ENCODE measurements around the gene IDH3G. TPM values are rescaled to one million over a fixed set of nuclear protein-coding genes. Genes with fewer than 3 reads are reported as not detected.

IDH3G gene
- total RNA-seq, 1 donor from 2014 or later = 41.9 TPM

GRCh38 chrX:153829549-153829798 lies 35.3 kb upstream of the IDH3G start:
- Histone ChIP-seq H3K27me3 (ENCODE audit: insufficient read depth, low read length) (peaks cover 3% of the 10 kb centered on the region), H3K9me3 (ENCODE audit: insufficient read depth, low read depth, low read length) (no peaks in the 10 kb centered on the region), H2AFZ (ENCODE audit: low read depth, low read length) (no peak overlapping the region), H4K20me1 (ENCODE audit: insufficient read depth, low read length) (no peaks in the 10 kb centered on the region), H3K4me1 (ENCODE audit: insufficient read depth, low read length) (peaks cover 5% of the 10 kb centered on the region), H3K9ac (ENCODE audit: low read length) (no peak overlapping the region), H3K79me2 (ENCODE audit: insufficient read depth, low read length) (no peaks in the 10 kb centered on the region), H3K4me3 (ENCODE audit: insufficient read depth, low read depth, low read length) (no peak overlapping the region), H3K27ac (ENCODE audit: low read depth, low read length) (no peak overlapping the region), H3K36me3 (ENCODE audit: insufficient read depth, low read length) (no peaks in the 10 kb centered on the region), H3K4me2 (ENCODE audit: low read length) (peak overlapping the region; percentile 62)
- no peak for TF ChIP-seq CTCF (IDR thresholded peaks at IDR 0.05; ENCODE audit: insufficient read depth, low read depth, low read length)
- TF ChIP-seq EZH2 (IDR thresholded peaks at IDR 0.05; ENCODE audit: insufficient read depth, low read length) = no peak
- no peaks in the 10 kb centered on the region for H3K36me3 Mint-ChIP-seq (ENCODE audit: low read depth, unreplicated experiment)
- no peaks in the 10 kb centered on the region for H3K9me3 Mint-ChIP-seq (ENCODE audit: unreplicated experiment)
- H3K4me3 Mint-ChIP-seq (ENCODE audit: unreplicated experiment) = peak overlapping the region; percentile 76
- peaks cover 15% of the 10 kb centered on the region for H3K27me3 Mint-ChIP-seq (ENCODE audit: low read depth, unreplicated experiment)
- H3K4me1 Mint-ChIP-seq (ENCODE audit: low read depth, unreplicated experiment) = peaks cover 6% of the 10 kb centered on the region
- FAIRE-seq (no peak), DNase-seq (ENCODE audit: low read depth) (no peak)
- no peak overlapping the region for H3K27ac Mint-ChIP-seq (ENCODE audit: unreplicated experiment)

GRCh38 chrX:153828723-153829548 lies 34.8 kb upstream of the IDH3G start:
- Mint-ChIP-seq H3K4me3 (ENCODE audit: unreplicated experiment) (peak overlapping the region; percentile 76), H3K9me3 (ENCODE audit: unreplicated experiment) (no peaks in the 10 kb centered on the region), H3K27ac (ENCODE audit: unreplicated experiment) (no peak overlapping the region), H3K36me3 (ENCODE audit: low read depth, unreplicated experiment) (no peaks in the 10 kb centered on the region), H3K27me3 (ENCODE audit: low read depth, unreplicated experiment) (peaks cover 19% of the 10 kb centered on the region), H3K4me1 (ENCODE audit: low read depth, unreplicated experiment) (peaks cover 6% of the 10 kb centered on the region)
- H3K9ac ChIP-seq (ENCODE audit: low read length) = no peak overlapping the region
- H3K4me2 ChIP-seq (ENCODE audit: low read length) = peak overlapping the region; percentile 62
- H3K79me2 ChIP-seq (ENCODE audit: insufficient read depth, low read length) = no peaks in the 10 kb centered on the region
- H4K20me1 ChIP-seq (ENCODE audit: insufficient read depth, low read length) = no peaks in the 10 kb centered on the region
- TF ChIP-seq CTCF (IDR thresholded peaks at IDR 0.05; ENCODE audit: insufficient read depth, low read depth, low read length) (no peak), EZH2 (IDR thresholded peaks at IDR 0.05; ENCODE audit: insufficient read depth, low read length) (no peak)
- H3K9me3 ChIP-seq (ENCODE audit: insufficient read depth, low read depth, low read length) = no peaks in the 10 kb centered on the region
- peak overlapping the region; percentile 17 for H3K4me3 ChIP-seq (ENCODE audit: insufficient read depth, low read depth, low read length)
- peaks cover 5% of the 10 kb centered on the region for H3K4me1 ChIP-seq (ENCODE audit: insufficient read depth, low read length)
- DNase-seq (ENCODE audit: low read depth) (no peak), FAIRE-seq (no peak)
- H2AFZ ChIP-seq (ENCODE audit: low read depth, low read length) = peak overlapping the region; percentile 10
- no peak overlapping the region for H3K27ac ChIP-seq (ENCODE audit: low read depth, low read length)
- no peaks in the 10 kb centered on the region for H3K36me3 ChIP-seq (ENCODE audit: insufficient read depth, low read length)
- peaks cover 3% of the 10 kb centered on the region for H3K27me3 ChIP-seq (ENCODE audit: insufficient read depth, low read length)

GRCh38 chrX:153828308-153828707 lies 34.1 kb upstream of the IDH3G start:
- Histone ChIP-seq H3K9me3 (ENCODE audit: insufficient read depth, low read depth, low read length) (no peaks in the 10 kb centered on the region), H3K79me2 (ENCODE audit: insufficient read depth, low read length) (no peaks in the 10 kb centered on the region), H2AFZ (ENCODE audit: low read depth, low read length) (peak overlapping the region; percentile 10), H3K4me3 (ENCODE audit: insufficient read depth, low read depth, low read length) (no peak overlapping the region), H3K4me1 (ENCODE audit: insufficient read depth, low read length) (peaks cover 5% of the 10 kb centered on the region), H3K27me3 (ENCODE audit: insufficient read depth, low read length) (peaks cover 3% of the 10 kb centered on the region), H3K9ac (ENCODE audit: low read length) (no peak overlapping the region), H3K27ac (ENCODE audit: low read depth, low read length) (no peak overlapping the region), H3K4me2 (ENCODE audit: low read length) (peak overlapping the region; percentile 50), H4K20me1 (ENCODE audit: insufficient read depth, low read length) (no peaks in the 10 kb centered on the region), H3K36me3 (ENCODE audit: insufficient read depth, low read length) (no peaks in the 10 kb centered on the region)
- Mint-ChIP-seq H3K36me3 (ENCODE audit: low read depth, unreplicated experiment) (no peaks in the 10 kb centered on the region), H3K27ac (ENCODE audit: unreplicated experiment) (no peak overlapping the region), H3K4me1 (ENCODE audit: low read depth, unreplicated experiment) (peaks cover 6% of the 10 kb centered on the region), H3K27me3 (ENCODE audit: low read depth, unreplicated experiment) (peaks cover 21% of the 10 kb centered on the region), H3K4me3 (ENCODE audit: unreplicated experiment) (peak overlapping the region; percentile 76), H3K9me3 (ENCODE audit: unreplicated experiment) (no peaks in the 10 kb centered on the region)
- no peak for DNase-seq (ENCODE audit: low read depth)
- no peak for TF ChIP-seq EZH2 (IDR thresholded peaks at IDR 0.05; ENCODE audit: insufficient read depth, low read length)
- TF ChIP-seq CTCF (IDR thresholded peaks at IDR 0.05; ENCODE audit: insufficient read depth, low read depth, low read length) = no peak
- no peak for FAIRE-seq

Measured in astrocyte (in vitro differentiated cells and primary cell).